Transverse colon (tissue), 4 donors: ENCODE results near the gene BMP7.

Experiments
- EP300 ChIP-seq: sonication (generic); formaldehyde crosslinking; IDR thresholded peaks from one replicate; pipeline ENCODE4 v1.6.1; 2017; ENCODE audit warnings: antibody characterized with exemption, low read depth
- POLR2A ChIP-seq: fragments of 450-650 bp; IDR thresholded peaks from one replicate; pipeline ENCODE4 v1.6.1; 2016; ENCODE audit warnings: antibody characterized with exemption, mild to moderate bottlenecking, moderate library complexity
- POLR2AphosphoS5 ChIP-seq, 3 donors: sonication (generic); formaldehyde crosslinking; IDR thresholded peaks; one replicate each; pipeline ENCODE4 v1.6.1; 2016; ENCODE audit warnings: antibody characterized with exemption in 3 of 3
- TF ChIP-seq, protein P1 (sequence below), 5 experiments: fragments of 200-600 bp in 3 of 5; fragments of 450-650 bp in 2 of 5; sonication (generic) in 3 of 5; IDR thresholded peaks; 1 replicate in 2 of 5; 2 replicates in 3 of 5; pipeline ENCODE4 v1.5.1; 2016 to 2017; ENCODE audit warnings: antibody characterized with exemption in 5 of 5, inconsistent platforms in 3 of 5, mild to moderate bottlenecking in 2 of 5, moderate library complexity in 1 of 5

DNA sequence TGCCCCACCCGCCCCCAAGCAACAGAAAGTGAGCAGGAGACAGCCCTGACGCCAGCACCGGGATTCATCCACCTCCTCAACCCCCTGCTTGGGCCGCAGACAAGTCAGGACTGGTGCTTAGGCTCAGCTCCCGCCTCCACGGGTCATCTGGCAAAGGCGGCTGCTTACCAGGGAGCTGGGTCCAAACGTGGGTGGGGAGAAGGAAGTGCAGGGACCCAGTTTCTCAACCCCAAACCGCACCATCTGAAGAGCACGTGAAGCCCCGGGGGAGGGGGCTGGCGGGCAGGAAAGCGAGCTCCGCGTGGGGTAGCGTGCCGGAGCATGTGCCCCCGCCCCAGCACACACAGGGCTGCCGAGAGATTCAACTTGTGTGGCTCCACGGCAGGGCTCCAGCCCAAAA is 87.2 kb downstream of the BMP7 start:
- TF ChIP-seq POLR2A (no peak), POLR2AphosphoS5 (IDR thresholded peaks at IDR 0.05) (no peak), EP300 (no peak)
- TF ChIP-seq, protein P1, sequence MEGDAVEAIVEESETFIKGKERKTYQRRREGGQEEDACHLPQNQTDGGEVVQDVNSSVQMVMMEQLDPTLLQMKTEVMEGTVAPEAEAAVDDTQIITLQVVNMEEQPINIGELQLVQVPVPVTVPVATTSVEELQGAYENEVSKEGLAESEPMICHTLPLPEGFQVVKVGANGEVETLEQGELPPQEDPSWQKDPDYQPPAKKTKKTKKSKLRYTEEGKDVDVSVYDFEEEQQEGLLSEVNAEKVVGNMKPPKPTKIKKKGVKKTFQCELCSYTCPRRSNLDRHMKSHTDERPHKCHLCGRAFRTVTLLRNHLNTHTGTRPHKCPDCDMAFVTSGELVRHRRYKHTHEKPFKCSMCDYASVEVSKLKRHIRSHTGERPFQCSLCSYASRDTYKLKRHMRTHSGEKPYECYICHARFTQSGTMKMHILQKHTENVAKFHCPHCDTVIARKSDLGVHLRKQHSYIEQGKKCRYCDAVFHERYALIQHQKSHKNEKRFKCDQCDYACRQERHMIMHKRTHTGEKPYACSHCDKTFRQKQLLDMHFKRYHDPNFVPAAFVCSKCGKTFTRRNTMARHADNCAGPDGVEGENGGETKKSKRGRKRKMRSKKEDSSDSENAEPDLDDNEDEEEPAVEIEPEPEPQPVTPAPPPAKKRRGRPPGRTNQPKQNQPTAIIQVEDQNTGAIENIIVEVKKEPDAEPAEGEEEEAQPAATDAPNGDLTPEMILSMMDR (IDR thresholded peaks at IDR 0.05), result no peak
